Testis (tissue), 3 donors: ENCODE measurements around the gene EGFL8. TPM values are rescaled to one million over a fixed set of nuclear protein-coding genes. Genes with fewer than 3 reads are reported as not detected.

ENCODE experiments used
- DNase-seq: peaks from one replicate; pipeline ENCODE4 v3.0.0-alpha.2; 2019
- H3K27ac ChIP-seq, 2 donors: fragments of 200-600 bp; sonication (generic); one replicate each; pipeline ENCODE4 v1.5.1; 2019
- H3K27me3 ChIP-seq: fragments of 200-600 bp; sonication (generic); one replicate; pipeline ENCODE4 v1.5.1; 2019
- H3K36me3 ChIP-seq: fragments of 200-600 bp; sonication (generic); one replicate; pipeline ENCODE4 v1.5.1; 2017; ENCODE audit warnings: low read depth; ENCODE audit errors: missing control alignments
- H3K4me1 ChIP-seq: fragments of 200-600 bp; sonication (generic); one replicate; pipeline ENCODE4 v1.5.1; 2019
- H3K4me3 ChIP-seq, 2 donors: fragments of 200-600 bp; sonication (generic); one replicate each; pipeline ENCODE4 v1.5.1; 2017 to 2019
- H3K9me3 ChIP-seq: fragments of 200-600 bp; sonication (generic); one replicate; pipeline ENCODE4 v1.5.1; 2017
- CTCF ChIP-seq, 3 experiments: fragments of 450-650 bp in 2 of 3; fragments of 200-600 bp in 1 of 3; sonication (generic) in 1 of 3; IDR thresholded peaks; one replicate each; pipeline ENCODE4 v1.5.1; 2016 to 2019; ENCODE audit warnings: antibody characterized with exemption in 3 of 3, mild to moderate bottlenecking in 2 of 3, moderate library complexity in 1 of 3
- POLR2A ChIP-seq: fragments of 450-650 bp; IDR thresholded peaks from one replicate; pipeline ENCODE4 v1.6.1; 2017; ENCODE audit warnings: antibody characterized with exemption, mild to moderate bottlenecking, moderate library complexity
- WGBS, 2 donors: methylation state at CpG; one replicate each; pipeline ENCODE4 v1.1.5; 2018; 5-methylcytosine and 5-hydroxymethylcytosine counted together
- intact Hi-C: fragments of 100-400 bp; cut with DNase I; formaldehyde crosslinking; loops from one replicate; pipeline ENCODE4 v1.15.1; 2023; ENCODE audit warnings: low total_unique reads
- polyA plus RNA-seq: library from polyadenylated mRNA; stranded (reverse); fragments of 350-450 nt; fragmentation: Illumina TruSeq; extraction: RNeasy Lipid Tissue Mini Kit (QIAGEN cat#74804); gene quantifications from one replicate; pipeline ENCODE4 v1.2.3, GENCODE V29; 2014; ENCODE audit warnings: low read depth, low replicate concordance; ENCODE audit not compliant: insufficient read depth
- total RNA-seq, 2 donors: library from RNA; depleted of rRNA; stranded (reverse); fragments of >200 nt; gene quantifications; one replicate each; pipeline ENCODE4 v1.2.3, GENCODE V29; 2016

Gene EGFL8
- total and polyA plus RNA-seq, 3 donors from 2014 or later: 13.9 to 25.7 (median 24.3) TPM

- Histone ChIP-seq H3K4me1 (peaks cover 27% of the 10 kb centered on the region), H3K36me3 (no peaks in the 10 kb centered on the region), H3K27me3 (no peaks in the 10 kb centered on the region), H3K4me3 (peak within 1 kb of the TSS; percentile 39 to 90), H3K9me3 (no peaks in the 10 kb centered on the region), H3K27ac (peak within 1 kb of the TSS; percentile 88 to 94)
- intact Hi-C loops: no loop called here
- 4% methylated on average over 20 to 21 of the region's 24 CpGs for WGBS, 2 donors
- DNase-seq: no peak
- TF ChIP-seq POLR2A: no peak
- TF ChIP-seq CTCF (IDR thresholded peaks at IDR 0.05): no peak
These were observed 12.3 kb upstream of the EGFL8 start, which contains the start of gene PRRT1 for GRCh38 chr6:32151863-32152768. Gene PRRT1 (minus strand): TSS chr6:32151939. CDS start chr6:32151827, 112 bp downstream.

GRCh38 chr6:32152769-32153563, 11.4 kb upstream of the EGFL8 start:
- intact Hi-C loops: no loop called here
- DNase-seq: peak; percentile 53
- TF ChIP-seq CTCF (IDR thresholded peaks at IDR 0.05) (no peak), POLR2A (no peak)
- Histone ChIP-seq H3K4me1 (peaks cover 27% of the 10 kb centered on the region), H3K36me3 (no peaks in the 10 kb centered on the region), H3K4me3 (peak overlapping the region; percentile 53 to 90), H3K9me3 (no peaks in the 10 kb centered on the region), H3K27me3 (no peaks in the 10 kb centered on the region), H3K27ac (peak overlapping the region; percentile 88 to 94)
- WGBS, 2 donors: 4 to 11% methylated on average over 35 of the region's 35 CpGs

GRCh38 chr6:32153564-32154513, 10.6 kb upstream of the EGFL8 start, which contains the start of gene PPT2:
Gene PPT2 (plus strand): TSS chr6:32154141. CDS start chr6:32154595, 454 bp downstream.
- peaks cover 27% of the 10 kb centered on the region for H3K4me1 ChIP-seq
- no peaks in the 10 kb centered on the region for H3K27me3 ChIP-seq
- H3K4me3 ChIP-seq: peak within 1 kb of the TSS; percentile 53 to 90
- DNase-seq: peak; percentile 96
- intact Hi-C loops: no loop called here
- 0 to 1% methylated on average over 51 to 52 of the region's 52 CpGs for WGBS, 2 donors
- H3K27ac ChIP-seq: peak within 1 kb of the TSS; percentile 88 to 94
- peak; percentile 17 for TF ChIP-seq POLR2A
- TF ChIP-seq CTCF (IDR thresholded peaks at IDR 0.05): peak in 1 of 3 experiments; percentile 11
- H3K36me3 ChIP-seq: no peaks in the 10 kb centered on the region
- H3K9me3 ChIP-seq: no peaks in the 10 kb centered on the region

GRCh38 chr6:32154514-32155161, 9.8 kb upstream of the EGFL8 start:
- Histone ChIP-seq H3K27me3 (no peaks in the 10 kb centered on the region), H3K4me1 (peaks cover 27% of the 10 kb centered on the region), H3K27ac (peak overlapping the region; percentile 88 to 94), H3K4me3 (peak overlapping the region; percentile 53 to 90), H3K36me3 (no peaks in the 10 kb centered on the region), H3K9me3 (no peaks in the 10 kb centered on the region)
- WGBS, 2 donors: 2 to 4% methylated on average over 27 to 34 of the region's 34 CpGs
- DNase-seq: peak; percentile 87
- peak; percentile 41 to 75 (median 53) for TF ChIP-seq CTCF (IDR thresholded peaks at IDR 0.05)
- no peak for TF ChIP-seq POLR2A
- intact Hi-C loops: no loop called here
